ENCODE results near the gene CAMTA2.

GRCh38 chr17:4933646-4934045 lies 53.8 kb downstream of the CAMTA2 start:
- TF ChIP-seq CTCF (IDR thresholded peaks at IDR 0.05; ENCODE audit: insufficient read depth, low read length): no peak
- TF ChIP-seq POLR2AphosphoS5 (IDR thresholded peaks at IDR 0.05; ENCODE audit: low read depth): no peak
- no peak for TF ChIP-seq GABPA (IDR thresholded peaks at IDR 0.05; ENCODE audit: low read depth)

Measured in HL-60 (cell line).